Cardiac septum (tissue), 1 donor: ENCODE results near the gene ZMYND19. TPM values are rescaled to one million over a fixed set of nuclear protein-coding genes. Genes with fewer than 3 reads are reported as not detected.
"Not testable (repeated sequence)": the region's sequence is repeated elsewhere in the genome, so short reads cannot be mapped to it uniquely, and the experiment has no call there.

ENCODE experiments used
- DNase-seq: peaks from one replicate; pipeline ENCODE4 v3.0.0-alpha.2; 2020; ENCODE audit warnings: low spot score
- intact Hi-C: fragments of 100-400 bp; cut with DNase I; formaldehyde crosslinking; loops from one replicate; pipeline ENCODE4 v1.14.0; 2022
- total RNA-seq: library from RNA; stranded (reverse); fragmentation: NEBNext Ultra II Directional; extraction: Animal tissue kit (Norgen Biotek cat#: 25700); gene quantifications from one replicate; pipeline ENCODE4 v1.2.1, GENCODE V29; 2021
- donor health status: DM: no; HTN: no; CAD: no.

Gene ZMYND19
- total RNA-seq, 1 donor from 2014 or later, result 11.2 TPM

- no peak for DNase-seq
- intact Hi-C loops, result no loop called here
Observed at GRCh38 chr9:137615387-137615871, 25.1 kb upstream of the ZMYND19 start.

GRCh38 chr9:137614631-137615386, 24.5 kb upstream of the ZMYND19 start:
- DNase-seq, result no peak
- intact Hi-C loops, result no loop called here

GRCh38 chr9:137613738-137614523, 23.6 kb upstream of the ZMYND19 start:
- no peak for DNase-seq
- intact Hi-C loops, result no loop called here

- intact Hi-C loops, result no loop called here
Observed at GRCh38 chr9:137613259-137613658, 22.9 kb upstream of the ZMYND19 start.

GRCh38 chr9:137612741-137613142, 22.4 kb upstream of the ZMYND19 start:
- no peak for DNase-seq
- intact Hi-C loops, result no loop called here

More at GRCh38 chr9:137613259-137613658, 22.9 kb upstream of the ZMYND19 start:
- no peak for DNase-seq

- DNase-seq, result no peak
- intact Hi-C loops, result no loop called here
Observed at GRCh38 chr9:137611623-137612609, 21.6 kb upstream of the ZMYND19 start.

GRCh38 chr9:137610944-137611343, 20.6 kb upstream of the ZMYND19 start:
- intact Hi-C loops, result no loop called here

GRCh38 chr9:137607141-137607857, 17.0 kb upstream of the ZMYND19 start:
- DNase-seq, result no peak

More at GRCh38 chr9:137610944-137611343, 20.6 kb upstream of the ZMYND19 start:
- DNase-seq, result no peak

GRCh38 chr9:137606734-137607138, 16.4 kb upstream of the ZMYND19 start:
- intact Hi-C loops, result no loop called here
- no peak for DNase-seq

More at GRCh38 chr9:137607141-137607857, 17.0 kb upstream of the ZMYND19 start:
- intact Hi-C loops, result no loop called here

GRCh38 chr9:137606005-137606621, 15.8 kb upstream of the ZMYND19 start:
- intact Hi-C loops, result no loop called here
- no peak for DNase-seq

GRCh38 chr9:137605121-137606004, 15.1 kb upstream of the ZMYND19 start, which contains the start of gene ARRDC1:
ARRDC1 (plus strand) TSS chr9:137605686; CDS start chr9:137605718, 32 bp downstream.
- DNase-seq, result peak; percentile 97
- intact Hi-C loops, result no loop called here

- DNase-seq, result no peak
- intact Hi-C loops, result no loop called here
Observed at GRCh38 chr9:137604345-137605086, 14.2 kb upstream of the ZMYND19 start.

- no peak for DNase-seq
- intact Hi-C loops, result no loop called here
Observed at GRCh38 chr9:137603879-137604278, 13.6 kb upstream of the ZMYND19 start.

GRCh38 chr9:137602661-137603060, 12.3 kb upstream of the ZMYND19 start:
- intact Hi-C loops, result no loop called here
- DNase-seq, result no peak

GRCh38 chr9:137598943-137599342, 8.6 kb upstream of the ZMYND19 start:
- no peak for DNase-seq
- intact Hi-C loops, result no loop called here

GRCh38 chr9:137596577-137596976, 6.3 kb upstream of the ZMYND19 start:
- intact Hi-C loops, DNase-seq: not testable (repeated sequence)

GRCh38 chr9:137593176-137593575, 2.9 kb upstream of the ZMYND19 start:
- no peak for DNase-seq
- intact Hi-C loops, result no loop called here
